Type B pancreatic cell (in vitro differentiated cells): Measurements from ENCODE around the gene CREB5. TPM values are rescaled to one million over a fixed set of nuclear protein-coding genes. Genes with fewer than 3 reads are reported as not detected.

Experiments
- DNase-seq: peaks from one replicate; pipeline ENCODE4 v3.0.0; 2021; ENCODE audit warnings: mixed read lengths; ENCODE audit not compliant: unreplicated experiment; ENCODE audit errors: extremely low spot score
- H3K27ac Mint-ChIP-seq: 2 replicates; pipeline ENCODE4 v1.8.0; 2021; ENCODE audit warnings: mild to moderate bottlenecking, mixed read lengths
- H3K27me3 Mint-ChIP-seq: 2 replicates; pipeline ENCODE4 v1.8.0; 2021; ENCODE audit warnings: mixed read lengths
- H3K36me3 Mint-ChIP-seq: 2 replicates; pipeline ENCODE4 v1.8.0; 2021; ENCODE audit warnings: mixed read lengths
- H3K4me1 Mint-ChIP-seq: one replicate; pipeline ENCODE4 v1.8.0; 2021; ENCODE audit warnings: mixed read lengths; ENCODE audit not compliant: unreplicated experiment
- H3K4me3 Mint-ChIP-seq: 2 replicates; pipeline ENCODE4 v1.8.0; 2021; ENCODE audit warnings: mild to moderate bottlenecking, mixed read lengths
- H3K9me3 Mint-ChIP-seq: 2 replicates; pipeline ENCODE4 v1.8.0; 2021; ENCODE audit warnings: mixed read lengths
- total RNA-seq: library from RNA; stranded (reverse); gene quantifications from 2 replicates; pipeline ENCODE4 v1.2.1, GENCODE V29; 2021; ENCODE audit warnings: low replicate concordance
- TF ChIP-seq, protein P1 (sequence below): fragments of 200-600 bp; sonication (generic); conservative IDR thresholded peaks from 2 replicates; pipeline ENCODE4 v1.5.0; 2021; ENCODE audit warnings: antibody characterized with exemption, mild to moderate bottlenecking

Gene CREB5
- total RNA-seq, 1 donor from 2014 or later, result 31.0 TPM

GRCh38 chr7:28470344-28470743, 58.0 kb downstream of the CREB5 start:
- DNase-seq, result no peak

DNA sequence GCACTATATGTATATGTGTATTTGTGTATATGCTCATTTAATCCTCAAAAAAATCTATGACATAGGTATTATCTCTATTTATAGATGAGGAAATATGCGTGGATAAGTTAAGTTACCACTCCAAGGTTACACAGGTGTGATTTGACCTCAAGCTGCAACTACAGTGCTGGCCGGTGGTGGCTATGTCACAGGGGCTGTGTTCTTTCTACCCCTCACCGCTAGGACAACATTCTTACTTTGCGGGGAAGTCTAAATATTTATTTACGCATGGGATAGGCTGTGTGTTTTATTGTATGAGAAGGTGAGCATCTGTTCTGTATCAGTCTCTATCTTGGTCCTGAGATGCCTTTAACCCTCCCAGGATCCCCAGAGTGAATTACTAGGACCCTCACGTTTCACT, 60.0 kb downstream of the CREB5 start:
- Mint-ChIP-seq H3K4me1 (peaks cover 25% of the 10 kb centered on the region), H3K36me3 (no peaks in the 10 kb centered on the region), H3K4me3 (no peak overlapping the region), H3K27ac (no peak overlapping the region), H3K9me3 (no peaks in the 10 kb centered on the region), H3K27me3 (peaks cover 10% of the 10 kb centered on the region)
- no peak for DNase-seq
- TF ChIP-seq, protein P1, sequence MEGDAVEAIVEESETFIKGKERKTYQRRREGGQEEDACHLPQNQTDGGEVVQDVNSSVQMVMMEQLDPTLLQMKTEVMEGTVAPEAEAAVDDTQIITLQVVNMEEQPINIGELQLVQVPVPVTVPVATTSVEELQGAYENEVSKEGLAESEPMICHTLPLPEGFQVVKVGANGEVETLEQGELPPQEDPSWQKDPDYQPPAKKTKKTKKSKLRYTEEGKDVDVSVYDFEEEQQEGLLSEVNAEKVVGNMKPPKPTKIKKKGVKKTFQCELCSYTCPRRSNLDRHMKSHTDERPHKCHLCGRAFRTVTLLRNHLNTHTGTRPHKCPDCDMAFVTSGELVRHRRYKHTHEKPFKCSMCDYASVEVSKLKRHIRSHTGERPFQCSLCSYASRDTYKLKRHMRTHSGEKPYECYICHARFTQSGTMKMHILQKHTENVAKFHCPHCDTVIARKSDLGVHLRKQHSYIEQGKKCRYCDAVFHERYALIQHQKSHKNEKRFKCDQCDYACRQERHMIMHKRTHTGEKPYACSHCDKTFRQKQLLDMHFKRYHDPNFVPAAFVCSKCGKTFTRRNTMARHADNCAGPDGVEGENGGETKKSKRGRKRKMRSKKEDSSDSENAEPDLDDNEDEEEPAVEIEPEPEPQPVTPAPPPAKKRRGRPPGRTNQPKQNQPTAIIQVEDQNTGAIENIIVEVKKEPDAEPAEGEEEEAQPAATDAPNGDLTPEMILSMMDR, result no peak

More at GRCh38 chr7:28470344-28470743, 58.0 kb downstream of the CREB5 start:
- peaks cover 16% of the 10 kb centered on the region for H3K27me3 Mint-ChIP-seq
- no peaks in the 10 kb centered on the region for H3K36me3 Mint-ChIP-seq
- no peaks in the 10 kb centered on the region for H3K9me3 Mint-ChIP-seq
- H3K4me1 Mint-ChIP-seq, result peaks cover 9% of the 10 kb centered on the region
- no peak overlapping the region for H3K4me3 Mint-ChIP-seq
- TF ChIP-seq, protein P1, result no peak
- H3K27ac Mint-ChIP-seq, result no peak overlapping the region

DNA sequence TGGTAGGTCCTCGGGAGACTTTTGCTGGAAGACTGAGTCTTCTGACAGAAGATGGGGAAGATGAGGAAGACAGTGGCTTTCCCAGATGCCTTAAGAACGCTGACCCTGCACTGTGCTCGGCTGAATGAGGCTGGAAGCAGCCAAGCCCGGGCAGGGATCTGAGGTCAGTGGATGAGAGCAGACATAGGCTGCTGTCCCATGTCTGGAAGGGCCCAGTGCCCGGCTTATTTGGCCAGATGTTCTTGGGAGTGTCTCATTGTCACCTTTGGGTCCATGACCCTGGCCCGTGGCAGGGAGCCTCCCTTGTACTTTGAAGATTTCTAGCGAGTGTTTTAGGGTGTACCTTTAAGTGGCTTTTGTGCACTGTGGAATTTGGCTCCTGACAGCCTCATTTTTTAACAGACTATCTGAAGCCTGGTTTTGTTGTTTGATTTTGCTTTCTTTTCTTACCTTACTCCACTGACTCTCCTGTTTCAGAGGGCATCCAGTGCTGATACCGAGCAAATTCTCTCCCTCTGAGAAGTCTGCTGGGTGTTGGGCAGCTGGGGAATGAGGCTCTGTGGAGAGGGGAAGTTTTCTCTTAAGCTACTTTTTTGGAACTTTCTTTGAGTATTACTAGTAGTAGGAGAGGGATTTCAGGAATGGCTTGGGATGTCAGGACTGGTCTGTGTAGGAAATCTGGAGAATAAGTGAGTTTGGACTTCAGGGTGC, 61.4 kb downstream of the CREB5 start:
- no peak for DNase-seq
- H3K4me3 Mint-ChIP-seq, result peak overlapping the region; percentile 3
- peaks cover 31% of the 10 kb centered on the region for H3K4me1 Mint-ChIP-seq
- no peaks in the 10 kb centered on the region for H3K36me3 Mint-ChIP-seq
- TF ChIP-seq, protein P1, result no peak
- peaks cover 7% of the 10 kb centered on the region for H3K27me3 Mint-ChIP-seq
- H3K9me3 Mint-ChIP-seq, result no peaks in the 10 kb centered on the region
- no peak overlapping the region for H3K27ac Mint-ChIP-seq

DNA sequence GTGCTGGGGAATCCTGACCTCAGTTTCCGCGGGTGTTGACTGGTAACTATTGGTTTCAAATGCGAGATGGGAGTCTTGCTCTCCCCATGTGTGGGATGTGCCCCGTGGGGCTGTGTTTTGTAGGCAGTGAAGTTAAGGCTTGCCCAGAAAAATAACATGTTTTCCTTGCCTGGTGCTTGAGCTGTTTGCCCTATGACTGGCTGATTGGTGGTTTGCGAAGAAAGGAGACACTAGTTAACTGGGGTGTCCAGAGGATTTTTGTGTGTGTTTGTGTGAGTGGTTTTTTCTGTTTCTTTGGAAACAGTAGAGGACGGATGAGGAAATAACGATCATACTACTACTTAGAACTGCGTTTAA, 61.9 kb downstream of the CREB5 start:
- peaks cover 36% of the 10 kb centered on the region for H3K4me1 Mint-ChIP-seq
- H3K27ac Mint-ChIP-seq, result no peak overlapping the region
- no peak for DNase-seq
- H3K9me3 Mint-ChIP-seq, result no peaks in the 10 kb centered on the region
- TF ChIP-seq, protein P1, result no peak
- H3K4me3 Mint-ChIP-seq, result peak overlapping the region; percentile 3
- peaks cover 7% of the 10 kb centered on the region for H3K27me3 Mint-ChIP-seq
- H3K36me3 Mint-ChIP-seq, result no peaks in the 10 kb centered on the region

- H3K4me3 Mint-ChIP-seq, result peak overlapping the region; percentile 3
- TF ChIP-seq, protein P1, result no peak
- no peaks in the 10 kb centered on the region for H3K36me3 Mint-ChIP-seq
- H3K27me3 Mint-ChIP-seq, result peaks cover 7% of the 10 kb centered on the region
- H3K9me3 Mint-ChIP-seq, result no peaks in the 10 kb centered on the region
- no peak overlapping the region for H3K27ac Mint-ChIP-seq
- DNase-seq, result no peak
- peaks cover 40% of the 10 kb centered on the region for H3K4me1 Mint-ChIP-seq
Observed at GRCh38 chr7:28474640-28475039, 62.3 kb downstream of the CREB5 start.

DNA sequence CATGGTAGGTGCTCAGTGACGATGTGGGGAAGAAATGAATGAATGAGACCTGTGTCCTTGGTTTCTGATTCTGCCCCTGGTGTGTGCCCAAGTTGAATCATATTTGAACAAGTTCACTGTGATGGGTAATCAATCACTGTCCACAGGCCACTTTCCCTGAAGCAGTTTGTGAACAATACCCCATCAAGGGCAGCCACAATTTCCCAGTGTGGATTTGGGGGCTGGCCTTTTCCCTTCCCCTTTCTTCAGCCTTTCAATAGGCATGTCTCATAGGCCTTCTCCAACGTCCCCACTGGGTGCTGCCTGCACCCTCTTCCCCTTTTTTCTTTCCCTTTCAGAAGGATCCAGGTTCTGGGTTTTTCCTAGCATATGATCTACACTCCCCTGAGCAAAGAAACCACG, 64.7 kb downstream of the CREB5 start:
- no peaks in the 10 kb centered on the region for H3K9me3 Mint-ChIP-seq
- DNase-seq, result no peak
- H3K4me3 Mint-ChIP-seq, result no peak overlapping the region
- H3K36me3 Mint-ChIP-seq, result no peaks in the 10 kb centered on the region
- TF ChIP-seq, protein P1, result no peak
- peaks cover 11% of the 10 kb centered on the region for H3K27me3 Mint-ChIP-seq
- peaks cover 59% of the 10 kb centered on the region for H3K4me1 Mint-ChIP-seq
- no peak overlapping the region for H3K27ac Mint-ChIP-seq
